Keratinocyte (primary cell): Measurements from ENCODE around the gene DOCK1. TPM values are rescaled to one million over a fixed set of nuclear protein-coding genes. Genes with fewer than 3 reads are reported as not detected.

ENCODE experiments used
- DNase-seq: peaks from one replicate; pipeline ENCODE4 v3.0.0-alpha.2; 2011; ENCODE audit warnings: low read depth, missing footprints, low spot score
- FAIRE-seq: peaks from 2 replicates; lab custom pipeline; 2011; peaks lifted over from hg19 to GRCh38; lab: Jason Lieb, UNC
- H2AFZ ChIP-seq: 2 replicates; pipeline ENCODE4 v1.6.0; 2012; ENCODE audit warnings: low read length, control low read depth, inconsistent platforms; ENCODE audit not compliant: control insufficient read depth
- H3K27ac ChIP-seq: 2 replicates; pipeline ENCODE4 v1.5.1; 2011; ENCODE audit warnings: low read length; ENCODE audit not compliant: control insufficient read depth, insufficient read depth
- H3K27me3 ChIP-seq: 3 replicates; pipeline ENCODE4 v1.6.0; 2011; ENCODE audit warnings: low read length; ENCODE audit not compliant: control insufficient read depth, insufficient read depth; ENCODE audit errors: extremely low read depth
- H3K36me3 ChIP-seq, 2 experiments: 2 replicates in 1 of 2; 3 replicates in 1 of 2; pipeline ENCODE4 v1.5.1; 2011; ENCODE audit warnings: low read length in 2 of 2, mild to moderate bottlenecking in 1 of 2; ENCODE audit not compliant: control insufficient read depth in 2 of 2, insufficient read depth in 2 of 2; ENCODE audit errors: extremely low read depth in 1 of 2
- H3K4me1 ChIP-seq: 3 replicates; pipeline ENCODE4 v1.5.1; 2011; ENCODE audit warnings: low read length; ENCODE audit not compliant: control insufficient read depth, insufficient read depth; ENCODE audit errors: extremely low read depth
- H3K4me2 ChIP-seq: 3 replicates; pipeline ENCODE4 v1.6.0; 2011; ENCODE audit warnings: low read depth, low read length; ENCODE audit not compliant: control insufficient read depth, insufficient read depth; ENCODE audit errors: extremely low read depth
- H3K4me3 ChIP-seq, 3 experiments: fragments of 200-600 bp in 1 of 3; sonication (generic) in 1 of 3; 2 replicates in 2 of 3; 3 replicates in 1 of 3; pipeline ENCODE4 v1.5.1; 2011 to 2016; ENCODE audit warnings: low read length in 3 of 3, mild to moderate bottlenecking in 3 of 3, control low read depth in 2 of 3, inconsistent platforms in 1 of 3, low read depth in 1 of 3, mixed read lengths in 1 of 3, mixed run types in 1 of 3, moderate library complexity in 1 of 3; ENCODE audit not compliant: control insufficient read depth in 2 of 3, insufficient read depth in 2 of 3; ENCODE audit errors: extremely low read depth in 1 of 3
- H3K79me2 ChIP-seq: 2 replicates; pipeline ENCODE4 v1.6.0; 2012; ENCODE audit warnings: low read length; ENCODE audit not compliant: control insufficient read depth, insufficient read depth
- H3K9ac ChIP-seq: 3 replicates; pipeline ENCODE4 v1.6.0; 2011; ENCODE audit warnings: low read length; ENCODE audit not compliant: control insufficient read depth, insufficient read depth; ENCODE audit errors: extremely low read depth
- H3K9me1 ChIP-seq: 3 replicates; pipeline ENCODE4 v1.6.0; 2011; ENCODE audit warnings: low read length; ENCODE audit not compliant: control insufficient read depth, insufficient read depth; ENCODE audit errors: extremely low read depth
- H3K9me3 ChIP-seq: 2 replicates; pipeline ENCODE4 v1.5.1; 2012; ENCODE audit warnings: low read depth, low read length; ENCODE audit not compliant: control insufficient read depth
- H4K20me1 ChIP-seq: 3 replicates; pipeline ENCODE4 v1.6.0; 2011; ENCODE audit warnings: low read length; ENCODE audit not compliant: control insufficient read depth, insufficient read depth; ENCODE audit errors: extremely low read depth
- CTCF ChIP-seq, 3 experiments: IDR thresholded peaks in 1 of 3; conservative IDR thresholded peaks in 1 of 3; optimal IDR thresholded peaks in 1 of 3; 2 replicates in 2 of 3; 3 replicates in 1 of 3; pipeline versions ENCODE3 to v1.5.1; 2011; ENCODE audit warnings: low read length in 3 of 3, mild to moderate bottlenecking in 3 of 3, moderate library complexity in 2 of 3, control low read depth in 1 of 3, inconsistent platforms in 1 of 3; ENCODE audit not compliant: insufficient read depth in 2 of 3; ENCODE audit errors: extremely low read depth in 1 of 3
- EZH2 ChIP-seq: IDR thresholded peaks from one replicate; pipeline ENCODE4 v1.6.1; 2012; ENCODE audit warnings: inconsistent platforms, mild to moderate bottlenecking, low read length, moderate library complexity
- dilution Hi-C: fragments of 300-500 bp; cut with MboI; formaldehyde crosslinking; loops from one replicate; pipeline ENCODE4 v1.7.0; 2020; ENCODE audit warnings: low sequenced_read_pairs; ENCODE audit not compliant: extremely low pct_ligation_motif_present
- polyA plus RNA-seq, 5 experiments: library from polyadenylated mRNA; depleted of rRNA in 3 of 5; stranded (reverse) in 3 of 5; stranded (forward) in 1 of 5; unstranded in 1 of 5; fragments of >200 nt; gene quantifications; 1 replicate in 1 of 5; 2 replicates in 3 of 5; 3 replicates in 1 of 5; pipeline versions ENCODE4 v1.2.1 to v1.2.3, GENCODE V29; 2011 to 2012; ENCODE audit warnings: missing spikeins in 2 of 5, low read depth in 1 of 5, low replicate concordance in 1 of 5

DOCK1 gene
- polyA plus RNA-seq, 1 donor (not counting 4 experiments of a cell fraction or from before 2014, with no cell fraction given), result 15.7 TPM

- H3K27me3 ChIP-seq, result no peaks in the 10 kb centered on the region
- no peak for TF ChIP-seq EZH2
- TF ChIP-seq CTCF (optimal IDR thresholded peaks at IDR 0.05 in 1 of 3, IDR thresholded peaks at IDR 0.05 in 1 of 3, conservative IDR thresholded peaks at IDR 0.05 in 1 of 3; ENCODE audit: extremely low read depth in 1 of 3, insufficient read depth in 2 of 3, low read length in 3 of 3), result no peak
- no peaks in the 10 kb centered on the region for H3K4me1 ChIP-seq
- no peak for FAIRE-seq
- H3K9me3 ChIP-seq, result no peaks in the 10 kb centered on the region
- H2AFZ ChIP-seq, result no peak overlapping the region
- no peak overlapping the region for H3K9ac ChIP-seq
- no peaks in the 10 kb centered on the region for H3K9me1 ChIP-seq
- dilution Hi-C loops, result no loop called here
- DNase-seq, result no peak
- no peaks in the 10 kb centered on the region for H3K79me2 ChIP-seq
- H3K36me3 ChIP-seq, result peaks cover 18 to 29% of the 10 kb centered on the region in 2 experiments
- H3K4me2 ChIP-seq, result no peak overlapping the region
- H4K20me1 ChIP-seq, result no peaks in the 10 kb centered on the region
- H3K27ac ChIP-seq, result no peak overlapping the region
- no peak overlapping the region for H3K4me3 ChIP-seq
These were observed 92.8 kb downstream of the DOCK1 start for GRCh38 chr10:126997801-126998590.

GRCh38 chr10:127000598-127000997, 95.4 kb downstream of the DOCK1 start:
- no peak for FAIRE-seq

More at GRCh38 chr10:127000598-127000997, 95.4 kb downstream of the DOCK1 start:
- Histone ChIP-seq H2AFZ (no peak overlapping the region), H3K27ac (no peak overlapping the region), H3K9me1 (no peaks in the 10 kb centered on the region), H3K36me3 (peaks cover 24 to 30% of the 10 kb centered on the region in 2 experiments), H3K9ac (no peak overlapping the region), H4K20me1 (no peaks in the 10 kb centered on the region), H3K9me3 (no peaks in the 10 kb centered on the region), H3K4me2 (no peak overlapping the region), H3K4me1 (no peaks in the 10 kb centered on the region), H3K79me2 (no peaks in the 10 kb centered on the region), H3K27me3 (no peaks in the 10 kb centered on the region), H3K4me3 (no peak overlapping the region)
- dilution Hi-C loops, result no loop called here
- no peak for TF ChIP-seq CTCF (optimal IDR thresholded peaks at IDR 0.05 in 1 of 3, IDR thresholded peaks at IDR 0.05 in 1 of 3, conservative IDR thresholded peaks at IDR 0.05 in 1 of 3; ENCODE audit: extremely low read depth in 1 of 3, insufficient read depth in 2 of 3, low read length in 3 of 3)
- no peak for TF ChIP-seq EZH2
- no peak for DNase-seq
